Naive thymus-derived CD8-positive, alpha-beta T cell (primary cell): ENCODE measurements around the gene MAD1L1. TPM values are rescaled to one million over a fixed set of nuclear protein-coding genes. Genes with fewer than 3 reads are reported as not detected.
A peak's percentile ranks its signal among the peaks of the same experiment; 100 is the strongest.

Source experiments
- ATAC-seq, 2 donors: fragments of 150-1000 bp; cut with Tn5 transposase in 1 of 2; sonication (Bioruptor Pico), chemical (Tn5 transposase) in 1 of 2; 1 replicate in 1 of 2; 2 replicates in 1 of 2; pipeline ENCODE4 v1.10.0; 2021; ENCODE audit warnings: mild to moderate bottlenecking in 2 of 2, moderate library complexity in 2 of 2
- POLR2A ChIA-PET: fragments of 350-600 bp; sonication (Branson Sonifier 250); formaldehyde crosslinking; loops from one replicate; lab custom pipeline; 2021; ENCODE audit warnings: antibody characterized with exemption; lab: Charles Lee
- DNase-seq, 10 donors: peaks; one replicate each; pipeline versions ENCODE4 v3.0.0 to v3.0.0-alpha.2; 2020 to 2022
- H3K27ac Mint-ChIP-seq, 10 donors: one replicate each; pipeline ENCODE4 v1.8.0; 2020 to 2022; ENCODE audit warnings: mild to moderate bottlenecking in 10 of 10, mixed read lengths in 10 of 10, moderate library complexity in 4 of 10, inconsistent platforms in 1 of 10
- H3K27me3 Mint-ChIP-seq, 5 donors: one replicate each; pipeline ENCODE4 v1.8.0; 2021 to 2022; ENCODE audit warnings: mixed read lengths in 5 of 5
- H3K36me3 Mint-ChIP-seq, 3 donors: one replicate each; pipeline ENCODE4 v1.8.0; 2020 to 2022; ENCODE audit warnings: mixed read lengths in 3 of 3, mild to moderate bottlenecking in 2 of 3, inconsistent platforms in 1 of 3
- H3K4me1 Mint-ChIP-seq, 4 donors: one replicate each; pipeline ENCODE4 v1.8.0; 2021 to 2022; ENCODE audit warnings: mixed read lengths in 4 of 4
- H3K4me3 Mint-ChIP-seq, 10 donors: one replicate each; pipeline ENCODE4 v1.8.0; 2020 to 2022; ENCODE audit warnings: mild to moderate bottlenecking in 10 of 10, mixed read lengths in 10 of 10, moderate library complexity in 6 of 10, inconsistent platforms in 1 of 10
- H3K9me3 Mint-ChIP-seq, 9 donors: one replicate each; pipeline ENCODE4 v1.8.0; 2020 to 2022; ENCODE audit warnings: mixed read lengths in 9 of 9, mild to moderate bottlenecking in 3 of 9, inconsistent platforms in 1 of 9, moderate library complexity in 1 of 9
- polyA plus RNA-seq, 3 donors: library from polyadenylated mRNA; unstranded; fragments of 300-500 nt; fragmentation: Illumina TruSeq; gene quantifications; one replicate each; pipeline ENCODE4 v1.2.3, GENCODE V29; 2021
- total RNA-seq, 8 experiments: library from RNA in 2 of 8; stranded (reverse) in 2 of 8; gene quantifications; one replicate each; pipeline ENCODE4 v1.2.3 and lab custom pipeline; 2021 to 2026

Gene MAD1L1
- total and polyA plus RNA-seq, 5 experiments from 2014 or later = 84.5 to 243 (median 146) TPM

DNA sequence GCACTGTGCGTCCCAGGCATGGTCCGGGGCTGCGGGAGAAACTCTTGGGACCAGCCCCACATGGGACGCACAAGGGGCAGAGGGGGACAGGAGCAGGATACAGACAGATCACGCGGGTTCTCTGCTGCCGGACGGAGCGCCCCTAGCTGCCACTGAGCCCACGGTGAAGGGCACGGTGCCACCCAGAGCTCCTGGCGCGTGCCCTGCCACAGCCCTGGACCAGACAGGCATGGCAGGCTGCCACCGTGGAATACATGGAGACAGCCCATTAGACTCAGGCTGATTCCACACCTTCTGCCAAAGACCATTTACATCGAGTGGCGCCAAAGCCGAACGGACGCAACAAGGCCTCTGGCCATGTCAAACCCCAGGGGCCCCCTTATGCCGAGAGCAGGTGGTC is 90.4 kb downstream of the MAD1L1 start:
- Mint-ChIP-seq H3K9me3 (no peaks in the 10 kb centered on the region), H3K36me3 (peaks cover 0 to 18% (median 16%) of the 10 kb centered on the region in 3 donors), H3K27ac (peak overlapping the region in 1 of 10 donors; percentile 55), H3K4me3 (no peak overlapping the region), H3K27me3 (no peaks in the 10 kb centered on the region), H3K4me1 (peaks cover 8 to 21% (median 13%) of the 10 kb centered on the region in 4 donors)
- POLR2A ChIA-PET = no interaction called here
- DNase-seq = peak in 1 of 10 donors; percentile 13
- no peak for ATAC-seq

DNA sequence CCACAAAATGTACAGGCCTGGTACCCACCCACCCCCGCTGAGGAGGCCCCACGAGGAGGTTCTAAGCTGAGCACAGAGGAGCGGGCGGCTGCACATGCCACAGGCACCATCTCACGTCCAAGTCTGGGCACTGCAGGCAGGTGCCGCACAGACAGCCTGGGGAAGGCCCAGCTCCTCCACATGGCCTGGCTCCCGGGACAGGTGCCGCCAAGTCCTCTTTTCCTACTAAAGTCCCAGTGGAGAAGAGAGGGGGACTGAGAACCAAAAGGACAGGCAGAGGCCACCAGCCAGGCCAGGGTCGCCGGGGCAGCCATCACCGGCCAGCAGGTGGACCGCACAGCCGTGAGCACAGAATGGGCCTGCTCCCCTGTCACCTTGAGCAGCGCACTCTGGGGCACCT is 91.1 kb downstream of the MAD1L1 start:
- ATAC-seq (no peak), DNase-seq (peak in 1 of 10 donors; percentile 57)
- Mint-ChIP-seq H3K9me3 (no peaks in the 10 kb centered on the region), H3K27ac (peak overlapping the region in 1 of 10 donors; percentile 40), H3K36me3 (peaks cover 0 to 16% (median 16%) of the 10 kb centered on the region in 3 donors), H3K27me3 (no peaks in the 10 kb centered on the region), H3K4me1 (peaks cover 8 to 22% (median 15%) of the 10 kb centered on the region in 4 donors), H3K4me3 (no peak overlapping the region)
- POLR2A ChIA-PET = no interaction called here

- Mint-ChIP-seq H3K4me3 (no peak overlapping the region), H3K36me3 (peaks cover 0 to 18% (median 13%) of the 10 kb centered on the region in 3 donors), H3K27ac (no peak overlapping the region), H3K4me1 (peaks cover 8 to 22% (median 15%) of the 10 kb centered on the region in 4 donors), H3K27me3 (no peaks in the 10 kb centered on the region), H3K9me3 (no peaks in the 10 kb centered on the region)
- DNase-seq (peak in 1 of 10 donors; percentile 52), ATAC-seq (no peak)
- POLR2A ChIA-PET = no interaction called here
Observed at GRCh38 chr7:2141021-2141410, 91.7 kb downstream of the MAD1L1 start.

DNA sequence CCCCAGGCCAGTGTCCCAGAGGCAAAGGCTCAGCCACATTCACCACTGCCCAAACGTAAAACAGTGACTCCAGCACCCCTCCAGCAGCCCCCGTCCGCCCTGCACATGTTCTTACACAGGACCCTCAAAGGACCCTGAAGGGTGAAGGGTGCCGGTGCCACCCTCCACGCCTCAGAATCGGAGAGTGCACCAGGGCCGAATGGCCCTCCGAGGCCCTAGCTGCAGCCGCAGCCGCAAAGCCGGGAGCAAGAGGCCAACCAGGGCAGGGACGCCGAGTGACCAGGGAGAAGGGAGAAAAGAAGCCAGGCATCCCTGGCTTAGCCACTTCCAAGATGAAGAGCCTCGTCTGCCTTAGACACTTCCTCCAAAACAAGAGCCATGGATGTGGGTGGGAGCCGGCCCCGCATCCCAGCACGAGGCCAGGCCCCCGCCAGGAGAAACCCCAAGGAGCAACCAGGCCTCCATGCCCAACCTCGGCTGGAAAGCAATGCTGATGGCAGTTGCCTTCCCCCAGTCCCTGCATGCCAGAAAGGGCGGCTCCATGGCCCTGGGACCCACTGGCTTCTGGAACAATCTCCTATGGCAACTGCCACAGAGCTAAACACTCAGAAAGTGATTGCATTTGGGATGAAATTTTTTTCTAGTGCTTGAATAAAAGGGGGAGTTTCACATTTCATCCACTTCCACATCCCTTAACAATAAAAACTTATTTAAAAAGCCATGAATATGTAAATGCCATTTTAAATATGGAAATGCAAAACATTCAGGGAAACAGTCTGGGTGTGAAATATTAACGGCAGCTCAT is 92.3 kb downstream of the MAD1L1 start:
- Mint-ChIP-seq H3K4me1 (peaks cover 8 to 22% (median 15%) of the 10 kb centered on the region in 4 donors), H3K27me3 (no peaks in the 10 kb centered on the region), H3K9me3 (no peaks in the 10 kb centered on the region), H3K36me3 (peaks cover 0 to 18% (median 12%) of the 10 kb centered on the region in 3 donors), H3K4me3 (peak overlapping the region in 3 of 10 donors; percentile 26 to 49 (median 45)), H3K27ac (peak overlapping the region in 8 of 10 donors; percentile 12 to 79 (median 74))
- POLR2A ChIA-PET = no interaction called here
- ATAC-seq (no peak), DNase-seq (peak in 1 of 10 donors; percentile 37)

GRCh38 chr7:2139004-2139699 is 93.6 kb downstream of the MAD1L1 start:
- Mint-ChIP-seq H3K4me1 (peaks cover 10 to 22% (median 15%) of the 10 kb centered on the region in 4 donors), H3K9me3 (no peaks in the 10 kb centered on the region), H3K4me3 (peak overlapping the region in 6 of 10 donors; percentile 9 to 85 (median 70)), H3K27ac (peak overlapping the region; percentile 51 to 97 (median 94)), H3K36me3 (peaks cover 0 to 12% (median 11%) of the 10 kb centered on the region in 3 donors), H3K27me3 (no peaks in the 10 kb centered on the region)
- DNase-seq (peak in 1 of 10 donors; percentile 36), ATAC-seq (no peak)
- POLR2A ChIA-PET = interaction anchor here (1.0 to 1.9 kb wide), 2 partner anchors 19 to 215 kb away, joined by 3 to 6 read pairs; partner anchors contain the start of gene EIF3B

- peaks cover 0 to 15% (median 5%) of the 10 kb centered on the region in 3 donors for H3K36me3 Mint-ChIP-seq
- no peaks in the 10 kb centered on the region for H3K9me3 Mint-ChIP-seq
- ATAC-seq (peak; percentile 97), DNase-seq (peak; percentile 30 to 91 (median 72))
- H3K27ac Mint-ChIP-seq = peak overlapping the region; percentile 90 to 98 (median 96)
- H3K4me3 Mint-ChIP-seq = peak overlapping the region; percentile 61 to 86 (median 80)
- POLR2A ChIA-PET = interaction anchor here (0.7 to 1.9 kb wide), 2 partner anchors 19 to 38 kb away, joined by 4 to 6 read pairs; no protein-coding TSS in a partner anchor
- H3K27me3 Mint-ChIP-seq = no peaks in the 10 kb centered on the region
- H3K4me1 Mint-ChIP-seq = peaks cover 10 to 22% (median 15%) of the 10 kb centered on the region in 4 donors
Observed at GRCh38 chr7:2138146-2138765, 94.5 kb downstream of the MAD1L1 start.

DNA sequence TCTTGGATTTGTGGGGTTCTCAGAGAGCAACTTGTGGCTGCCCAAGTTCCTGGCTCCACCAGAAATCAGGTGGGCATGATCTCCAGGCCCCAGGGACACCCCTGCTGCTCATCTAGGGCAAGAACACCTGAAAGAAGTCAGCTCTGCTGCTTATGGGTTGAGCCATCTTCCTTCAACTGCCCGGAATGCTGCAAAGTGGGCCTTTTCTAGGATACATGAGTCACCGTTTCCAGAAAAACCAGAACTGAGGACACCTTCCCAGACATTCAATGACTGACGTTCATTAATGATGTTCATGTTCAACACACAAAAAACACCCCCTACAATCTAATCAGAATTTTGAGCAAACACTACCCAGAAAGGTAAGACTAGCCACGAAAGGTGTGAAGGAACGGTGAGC is 98.0 kb downstream of the MAD1L1 start:
- peaks cover 0 to 15% (median 5%) of the 10 kb centered on the region in 3 donors for H3K36me3 Mint-ChIP-seq
- no peak for DNase-seq
- no peaks in the 10 kb centered on the region for H3K27me3 Mint-ChIP-seq
- no peak overlapping the region for H3K4me3 Mint-ChIP-seq
- POLR2A ChIA-PET = no interaction called here
- peak overlapping the region in 2 of 10 donors; percentile 21 to 60 for H3K27ac Mint-ChIP-seq
- peaks cover 10 to 17% (median 15%) of the 10 kb centered on the region in 4 donors for H3K4me1 Mint-ChIP-seq
- no peak for ATAC-seq
- no peaks in the 10 kb centered on the region for H3K9me3 Mint-ChIP-seq

- ATAC-seq (no peak), DNase-seq (no peak)
- POLR2A ChIA-PET = no interaction called here
- no peak overlapping the region for H3K4me3 Mint-ChIP-seq
- no peak overlapping the region for H3K27ac Mint-ChIP-seq
- H3K9me3 Mint-ChIP-seq = no peaks in the 10 kb centered on the region
- H3K4me1 Mint-ChIP-seq = peaks cover 0 to 5% (median under 1%) of the 10 kb centered on the region in 4 donors
- peaks cover 0 to 18% (median 5%) of the 10 kb centered on the region in 3 donors for H3K36me3 Mint-ChIP-seq
- no peaks in the 10 kb centered on the region for H3K27me3 Mint-ChIP-seq
Observed at GRCh38 chr7:2132243-2132642, 100.5 kb downstream of the MAD1L1 start.

GRCh38 chr7:2131800-2132199 is 100.9 kb downstream of the MAD1L1 start:
- ATAC-seq (no peak), DNase-seq (no peak)
- H3K27me3 Mint-ChIP-seq = no peaks in the 10 kb centered on the region
- H3K36me3 Mint-ChIP-seq = peaks cover 0 to 19% (median 5%) of the 10 kb centered on the region in 3 donors
- H3K4me1 Mint-ChIP-seq = peaks cover 0 to 5% (median 0%) of the 10 kb centered on the region in 4 donors
- H3K27ac Mint-ChIP-seq = no peak overlapping the region
- H3K4me3 Mint-ChIP-seq = no peak overlapping the region
- POLR2A ChIA-PET = no interaction called here
- H3K9me3 Mint-ChIP-seq = no peaks in the 10 kb centered on the region

GRCh38 chr7:2131341-2131740 is 101.4 kb downstream of the MAD1L1 start:
- POLR2A ChIA-PET = no interaction called here
- H3K4me3 Mint-ChIP-seq = no peak overlapping the region

GRCh38 chr7:2130096-2130375 is 102.7 kb downstream of the MAD1L1 start:
- no peaks in the 10 kb centered on the region for H3K9me3 Mint-ChIP-seq
- no peak for DNase-seq
- H3K4me1 Mint-ChIP-seq = peaks cover 0 to 5% (median 0%) of the 10 kb centered on the region in 4 donors
- POLR2A ChIA-PET = no interaction called here
- no peak overlapping the region for H3K4me3 Mint-ChIP-seq
- peaks cover 0 to 16% (median 0%) of the 10 kb centered on the region in 3 donors for H3K36me3 Mint-ChIP-seq
- no peak for ATAC-seq
- peak overlapping the region in 1 of 10 donors; percentile 57 for H3K27ac Mint-ChIP-seq
- no peaks in the 10 kb centered on the region for H3K27me3 Mint-ChIP-seq

More at GRCh38 chr7:2131341-2131740, 101.4 kb downstream of the MAD1L1 start:
- Mint-ChIP-seq H3K4me1 (peaks cover 0 to 5% (median 0%) of the 10 kb centered on the region in 4 donors), H3K27me3 (no peaks in the 10 kb centered on the region), H3K27ac (peak overlapping the region in 1 of 10 donors; percentile 53), H3K36me3 (peaks cover 0 to 19% (median 5%) of the 10 kb centered on the region in 3 donors), H3K9me3 (no peaks in the 10 kb centered on the region)
- ATAC-seq (no peak), DNase-seq (no peak)

DNA sequence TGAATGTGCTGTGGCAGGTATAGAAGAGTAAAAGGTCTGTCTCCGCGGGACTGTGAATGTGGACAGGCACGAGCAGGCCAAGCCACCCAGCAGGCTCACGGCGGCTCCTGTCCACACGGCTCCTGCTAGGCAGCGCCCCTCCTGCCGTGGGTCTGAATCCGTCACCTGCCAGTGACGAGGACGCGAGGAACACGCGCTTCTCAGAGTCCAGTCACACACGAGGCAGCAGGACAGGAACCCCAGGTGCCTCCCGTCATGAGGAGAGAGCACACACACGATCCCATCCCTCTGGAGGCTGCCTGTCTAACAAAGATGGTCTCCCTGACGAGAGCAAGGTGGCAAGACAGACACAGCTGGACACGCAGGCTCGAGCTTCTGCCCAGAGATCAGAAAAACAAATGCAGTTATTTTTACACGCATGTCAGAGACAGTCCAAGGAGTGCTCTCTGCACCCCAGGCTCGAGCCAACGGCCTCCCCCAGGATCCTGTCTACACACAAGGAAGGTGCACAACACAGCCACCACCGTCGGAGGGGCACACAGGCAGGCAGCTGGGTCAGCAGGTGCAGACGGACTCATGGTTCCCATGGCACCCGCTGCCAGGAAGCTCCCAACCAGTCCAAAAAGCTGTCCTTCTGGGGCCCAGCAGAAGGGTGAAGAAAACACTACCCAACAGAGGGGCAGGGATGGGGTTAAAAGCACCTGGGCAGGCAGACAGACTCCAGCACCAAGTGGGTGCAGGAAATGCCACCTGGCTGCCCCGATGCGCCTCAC is 103.2 kb downstream of the MAD1L1 start:
- Mint-ChIP-seq H3K27me3 (no peaks in the 10 kb centered on the region), H3K27ac (peak overlapping the region in 1 of 10 donors; percentile 36), H3K36me3 (peaks cover 0 to 13% (median 0%) of the 10 kb centered on the region in 3 donors), H3K9me3 (no peaks in the 10 kb centered on the region), H3K4me1 (peaks cover 0 to 5% (median 0%) of the 10 kb centered on the region in 4 donors), H3K4me3 (no peak overlapping the region)
- POLR2A ChIA-PET = no interaction called here
- no peak for DNase-seq
- no peak for ATAC-seq
